ENCODE results near the gene TMEM126B. TPM values are rescaled to one million over a fixed set of nuclear protein-coding genes. Genes with fewer than 3 reads are reported as not detected.
"Not testable (repeated sequence)": the region's sequence is repeated elsewhere in the genome, so short reads cannot be mapped to it uniquely, and the experiment has no call there.

Gene TMEM126B
- total RNA-seq, 1 experiment from 2014 or later = 50.4 TPM

- Mint-ChIP-seq H3K27ac (ENCODE audit: low read depth, unreplicated experiment) (peak within 1 kb of the TSS; percentile 97), H3K36me3 (ENCODE audit: insufficient read depth, unreplicated experiment) (peaks cover 21% of the 10 kb centered on the region), H3K9me3 (ENCODE audit: unreplicated experiment) (no peaks in the 10 kb centered on the region), H3K27me3 (ENCODE audit: insufficient read depth, unreplicated experiment) (peaks cover 2% of the 10 kb centered on the region), H3K4me3 (ENCODE audit: unreplicated experiment) (peak within 1 kb of the TSS; percentile 83), H3K4me1 (ENCODE audit: insufficient read depth, unreplicated experiment) (peaks cover 8% of the 10 kb centered on the region)
- POLR2A ChIA-PET = interaction anchor here (0.5 to 12.0 kb wide), 28 partner anchors 9 to 655 kb away, joined by 3 to 254 read pairs (median 4); partner anchors contain the start of genes CREBZF, DLG2, HIKESHI and PICALM
- intact Hi-C loops (cut with micrococcal nuclease) = no loop called here
- CTCF ChIA-PET = interaction anchor here (0.6 to 1.9 kb wide), 5 partner anchors 10 to 181 kb away, joined by 3 to 7 read pairs (median 5); partner anchors contain the start of genes CREBZF and DLG2
- DNase-seq (ENCODE audit: unreplicated experiment) = peak; percentile 91
- no peak for TF ChIP-seq CTCF (IDR thresholded peaks at IDR 0.05; ENCODE audit: unreplicated experiment)
- no TSS peak for BruUV-seq (replicated peaks)
Observed at GRCh38 chr11:85647604-85648299, 19.4 kb downstream of the TMEM126B start, which contains the start of gene TMEM126A. TMEM126A (plus strand) TSS chr11:85647967; CDS start chr11:85650256, 2,289 bp downstream.

- intact Hi-C loops (cut with micrococcal nuclease) = no loop called here
Observed at GRCh38 chr11:85651118-85651517, 22.7 kb downstream of the TMEM126B start.

GRCh38 chr11:85652786-85653447 lies 24.5 kb downstream of the TMEM126B start:
- Mint-ChIP-seq H3K9me3 (ENCODE audit: unreplicated experiment) (no peaks in the 10 kb centered on the region), H3K36me3 (ENCODE audit: insufficient read depth, unreplicated experiment) (peaks cover 45% of the 10 kb centered on the region), H3K4me3 (ENCODE audit: unreplicated experiment) (no peak overlapping the region), H3K27me3 (ENCODE audit: insufficient read depth, unreplicated experiment) (no peaks in the 10 kb centered on the region), H3K27ac (ENCODE audit: low read depth, unreplicated experiment) (no peak overlapping the region), H3K4me1 (ENCODE audit: insufficient read depth, unreplicated experiment) (peaks cover 13% of the 10 kb centered on the region)
- TF ChIP-seq CTCF (IDR thresholded peaks at IDR 0.05; ENCODE audit: unreplicated experiment) = no peak
- ChIA-PET POLR2A (interaction anchor here (12.0 kb wide), 1 partner anchor 8 kb away, joined by 254 read pairs; the partner anchor contains the start of gene CREBZF), CTCF (no interaction called here)
- DNase-seq (ENCODE audit: unreplicated experiment) = no peak
- no TSS peak for BruUV-seq (replicated peaks)
- intact Hi-C loops (cut with micrococcal nuclease) = no loop called here

More at GRCh38 chr11:85651118-85651517, 22.7 kb downstream of the TMEM126B start:
- no peak overlapping the region for H3K27ac Mint-ChIP-seq (ENCODE audit: low read depth, unreplicated experiment)
- no peak for TF ChIP-seq CTCF (IDR thresholded peaks at IDR 0.05; ENCODE audit: unreplicated experiment)
- CTCF ChIA-PET = interaction anchor here (1.3 kb wide), 1 partner anchor 176 kb away, joined by 3 read pairs; no protein-coding TSS in a partner anchor
- no peak for DNase-seq (ENCODE audit: unreplicated experiment)
- peaks cover 28% of the 10 kb centered on the region for H3K36me3 Mint-ChIP-seq (ENCODE audit: insufficient read depth, unreplicated experiment)
- no peak overlapping the region for H3K4me3 Mint-ChIP-seq (ENCODE audit: unreplicated experiment)
- H3K27me3 Mint-ChIP-seq (ENCODE audit: insufficient read depth, unreplicated experiment) = no peaks in the 10 kb centered on the region
- peaks cover 8% of the 10 kb centered on the region for H3K4me1 Mint-ChIP-seq (ENCODE audit: insufficient read depth, unreplicated experiment)
- POLR2A ChIA-PET = interaction anchor here (7.1 to 12.0 kb wide), 2 partner anchors 9 to 22 kb away, joined by 152 to 254 read pairs; partner anchors contain the start of genes CREBZF, DLG2 and TMEM126B
- no peaks in the 10 kb centered on the region for H3K9me3 Mint-ChIP-seq (ENCODE audit: unreplicated experiment)
- no TSS peak for BruUV-seq (replicated peaks)

GRCh38 chr11:85654343-85654742 lies 25.9 kb downstream of the TMEM126B start:
- H3K9me3 Mint-ChIP-seq (ENCODE audit: unreplicated experiment); CTCF ChIA-PET; BruUV-seq (replicated peaks); intact Hi-C loops (cut with micrococcal nuclease); H3K27me3 Mint-ChIP-seq (ENCODE audit: insufficient read depth, unreplicated experiment); DNase-seq (ENCODE audit: unreplicated experiment); H3K4me3 Mint-ChIP-seq (ENCODE audit: unreplicated experiment); H3K27ac Mint-ChIP-seq (ENCODE audit: low read depth, unreplicated experiment): not testable (repeated sequence)
- H3K36me3 Mint-ChIP-seq (ENCODE audit: insufficient read depth, unreplicated experiment) = peaks cover 59% of the 10 kb centered on the region
- H3K4me1 Mint-ChIP-seq (ENCODE audit: insufficient read depth, unreplicated experiment) = peaks cover 14% of the 10 kb centered on the region
- POLR2A ChIA-PET = interaction anchor here (0.7 to 12.0 kb wide), 3 partner anchors 6 to 26 kb away, joined by 4 to 254 read pairs (median 4); partner anchors contain the start of genes CREBZF, DLG2 and TMEM126B

Data from MCF 10A (cell line).